Activated gamma-delta T cell treated with anti-CD3 and anti-CD28 coated beads, Interleukin-2, amount 50 U/mL, for 16 hours (primary cell): Measurements from ENCODE around the gene ARSG.

Experiments used
- DNase-seq: peaks from one replicate; pipeline ENCODE4 v3.0.0-alpha.2; 2020; ENCODE audit warnings: low read depth

The ARSG gene

GRCh38 chr17:68378268-68379176, 87.2 kb downstream of the ARSG start:
- no peak for DNase-seq

GRCh38 chr17:68379177-68379510, 87.8 kb downstream of the ARSG start:
- DNase-seq = no peak

- DNase-seq = no peak
Observed at GRCh38 chr17:68379692-68380677, 88.7 kb downstream of the ARSG start.

- no peak for DNase-seq
Observed at GRCh38 chr17:68381076-68381900, 90.0 kb downstream of the ARSG start.

- no peak for DNase-seq
Observed at GRCh38 chr17:68382582-68383085, 91.3 kb downstream of the ARSG start.

GRCh38 chr17:68383120-68383442, 91.8 kb downstream of the ARSG start:
- no peak for DNase-seq

- DNase-seq = no peak
Observed at GRCh38 chr17:68383443-68384321, 92.4 kb downstream of the ARSG start.

- no peak for DNase-seq
Observed at GRCh38 chr17:68384471-68384870, 93.2 kb downstream of the ARSG start.

GRCh38 chr17:68384941-68385340, 93.6 kb downstream of the ARSG start:
- DNase-seq = no peak

GRCh38 chr17:68385490-68386215, 94.4 kb downstream of the ARSG start:
- DNase-seq = no peak

GRCh38 chr17:68387435-68388218, 96.3 kb downstream of the ARSG start:
- no peak for DNase-seq

- no peak for DNase-seq
Observed at GRCh38 chr17:68389041-68389440, 97.7 kb downstream of the ARSG start.

GRCh38 chr17:68390888-68391545, 99.7 kb downstream of the ARSG start:
- no peak for DNase-seq

GRCh38 chr17:68391561-68392268, 100.4 kb downstream of the ARSG start:
- DNase-seq = no peak

GRCh38 chr17:68394608-68395331, 103.5 kb downstream of the ARSG start:
- no peak for DNase-seq

GRCh38 chr17:68396226-68397107, 105.2 kb downstream of the ARSG start:
- no peak for DNase-seq
